ENCODE results near the gene SGMS2. TPM values are rescaled to one million over a fixed set of nuclear protein-coding genes. Genes with fewer than 3 reads are reported as not detected.
A peak's percentile ranks its signal among the peaks of the same experiment; 100 is the strongest.

SGMS2 gene
- total and polyA plus RNA-seq, 2 of the 13 experiments (the other 11 are each of a cell fraction or from before 2014, with no cell fraction given): 1.2 to 1.7 TPM

DNA sequence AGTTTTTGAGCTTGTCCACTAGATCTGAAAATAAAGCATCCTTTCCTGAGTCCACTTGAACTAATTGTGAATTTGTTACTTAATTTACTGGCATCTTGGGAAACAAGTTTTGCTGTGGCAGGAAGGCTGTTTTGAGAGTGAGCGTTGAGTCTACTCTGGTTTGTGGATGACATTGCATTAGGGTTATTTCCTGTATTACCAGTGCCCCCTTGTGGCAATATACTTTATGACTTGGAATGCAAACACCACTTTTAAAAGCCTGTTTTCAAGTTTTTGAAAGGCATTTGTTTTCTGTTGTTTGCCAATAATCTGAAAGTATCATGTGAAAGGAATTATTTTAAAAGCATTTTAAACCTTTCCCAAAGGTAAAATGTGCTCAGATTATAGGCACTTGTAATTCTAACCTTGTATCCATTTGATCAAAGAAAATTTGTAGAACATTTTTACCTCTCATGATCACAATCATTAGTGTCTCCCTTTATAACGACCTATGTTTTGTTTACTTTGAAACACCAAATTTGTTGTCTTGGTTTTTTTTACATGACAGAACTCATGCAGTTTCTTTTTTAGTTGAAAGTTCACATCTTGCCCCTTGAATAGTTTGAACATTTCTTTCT lies 88.7 kb downstream of the SGMS2 start (continued):
- TF ChIP-seq SMC3 (IDR thresholded peaks at IDR 0.05; ENCODE audit: low read length) (peak; percentile 84), CEBPG (CRISPR knock-in tag; IDR thresholded peaks at IDR 0.05) (0 out of 2 replicates have a peak, but pooled peaks have one; percentile 9), STAG1 (CRISPR knock-in tag; IDR thresholded peaks at IDR 0.05) (peak; percentile 90), ZNF337 (CRISPR knock-in tag; IDR thresholded peaks at IDR 0.05; ENCODE audit: borderline replicate concordance, low read depth) (no peak), MIER3 (CRISPR knock-in tag; IDR thresholded peaks at IDR 0.05; ENCODE audit: borderline replicate concordance) (0 out of 2 replicates have a peak, but pooled peaks have one; percentile 23), TEAD3 (CRISPR knock-in tag; optimal IDR thresholded peaks at IDR 0.05; ENCODE audit: borderline replicate concordance) (peak; percentile 71), MIXL1 (CRISPR knock-in tag; IDR thresholded peaks at IDR 0.05) (0 out of 2 replicates have a peak, but pooled peaks have one; percentile 29)

DNA sequence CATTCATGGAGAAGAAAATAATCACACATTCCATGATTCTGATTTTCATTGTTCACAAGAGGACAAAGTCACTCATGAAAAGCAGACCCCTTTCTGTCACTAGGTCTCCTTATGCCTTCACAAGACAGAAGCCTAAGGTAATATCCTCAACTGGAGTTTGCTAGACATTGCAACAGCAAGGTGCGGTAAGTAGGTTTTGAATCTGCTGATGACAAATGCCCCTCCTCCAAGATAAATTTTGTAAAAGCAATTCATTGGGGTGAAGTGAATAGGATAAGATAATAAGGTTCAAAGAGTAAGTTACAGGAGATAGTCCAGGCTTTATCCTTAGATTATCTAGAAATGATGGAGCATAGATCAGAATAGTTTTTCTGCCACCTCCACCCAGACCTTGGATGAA lies 90.5 kb downstream of the SGMS2 start:
- no peaks in the 10 kb centered on the region for H3K79me2 ChIP-seq (ENCODE audit: insufficient read depth, low read length)
- intact Hi-C loops (cut with micrococcal nuclease; ENCODE audit: unreplicated experiment): no loop called here
- no peak overlapping the region for H3K27ac ChIP-seq (ENCODE audit: extremely low read length, insufficient read depth, low read length)
- WGBS (ENCODE audit: low lambda C conversion rate): 85% methylated on average over 1 of the region's 1 CpG
- FAIRE-seq (no peak), DNase-seq (ENCODE audit: low spot score) (no peak), ATAC-seq (no peak)
- H3K9ac ChIP-seq (ENCODE audit: insufficient read depth, low read depth, low read length): no peak overlapping the region
- H2AFZ ChIP-seq (ENCODE audit: low read length): no peak overlapping the region
- no peaks in the 10 kb centered on the region for H3K27me3 ChIP-seq (ENCODE audit: control insufficient read depth in 1 of 2, insufficient read depth in 2 of 2, low read length in 2 of 2)
- no peaks in the 10 kb centered on the region for H3K36me3 ChIP-seq (replicated peaks in 1 of 2; ENCODE audit: control insufficient read depth in 1 of 2, insufficient read depth in 2 of 2, low read length in 2 of 2)
- in situ Hi-C loops (cut with HindIII; ENCODE audit: extremely low pct_ligation_motif_present, low pct_unique_long_range_greater_than_20kb): no loop called here
- no peaks in the 10 kb centered on the region for H4K20me1 ChIP-seq (ENCODE audit: insufficient read depth, low read length)
- CTCF ChIA-PET (ENCODE audit: low intra/inter-chr PET ratio, low total read pairs): interaction anchor here (4.5 kb wide), 1 partner anchor 156 kb away, joined by 72 read pairs; no protein-coding TSS in a partner anchor
- H3K4me1 ChIP-seq (ENCODE audit: insufficient read depth, low read length): no peaks in the 10 kb centered on the region
- H3K4me3 ChIP-seq (replicated peaks in 1 of 3; ENCODE audit: insufficient read depth in 1 of 3, low read depth in 2 of 3, low read length in 3 of 3): no peak overlapping the region
- POLR2A ChIA-PET: no interaction called here
- no TSS peak for BruUV-seq (replicated peaks)
- H3K4me2 ChIP-seq (ENCODE audit: low read depth, low read length): no peak overlapping the region
- H3K9me3 ChIP-seq (ENCODE audit: low read length): 0 out of 2 replicates have a peak, but pooled peaks cover 3% of the 10 kb centered on the region
- TF ChIP-seq, protein P1, sequence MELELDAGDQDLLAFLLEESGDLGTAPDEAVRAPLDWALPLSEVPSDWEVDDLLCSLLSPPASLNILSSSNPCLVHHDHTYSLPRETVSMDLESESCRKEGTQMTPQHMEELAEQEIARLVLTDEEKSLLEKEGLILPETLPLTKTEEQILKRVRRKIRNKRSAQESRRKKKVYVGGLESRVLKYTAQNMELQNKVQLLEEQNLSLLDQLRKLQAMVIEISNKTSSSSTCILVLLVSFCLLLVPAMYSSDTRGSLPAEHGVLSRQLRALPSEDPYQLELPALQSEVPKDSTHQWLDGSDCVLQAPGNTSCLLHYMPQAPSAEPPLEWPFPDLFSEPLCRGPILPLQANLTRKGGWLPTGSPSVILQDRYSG (CRISPR knock-in tag; IDR thresholded peaks at IDR 0.05): no peak
- TF ChIP-seq ZNF510 (CRISPR knock-in tag; IDR thresholded peaks at IDR 0.05; ENCODE audit: low read depth) (no peak), ZSCAN22 (CRISPR knock-in tag; IDR thresholded peaks at IDR 0.05) (no peak), KDM4B (CRISPR knock-in tag; IDR thresholded peaks at IDR 0.05) (no peak), ATF7-NPFF (CRISPR knock-in tag; IDR thresholded peaks at IDR 0.05; ENCODE audit: low read depth) (no peak), ZBTB42 (CRISPR knock-in tag; IDR thresholded peaks at IDR 0.05) (no peak), ZSCAN25 (CRISPR knock-in tag; IDR thresholded peaks at IDR 0.05) (no peak), FOXA3 (CRISPR knock-in tag; IDR thresholded peaks at IDR 0.05) (no peak), ZNF562 (CRISPR knock-in tag; IDR thresholded peaks at IDR 0.05; ENCODE audit: borderline replicate concordance) (no peak), NONO (IDR thresholded peaks at IDR 0.05) (no peak), NONO (CRISPR knock-in tag; conservative IDR thresholded peaks at IDR 0.05) (no peak), ZNF792 (CRISPR knock-in tag; IDR thresholded peaks at IDR 0.05) (no peak), MATR3 (CRISPR knock-in tag; IDR thresholded peaks at IDR 0.05) (no peak), RFX5 (IDR thresholded peaks at IDR 0.05; ENCODE audit: low read depth, low read length) (no peak), RXRB (CRISPR knock-in tag; IDR thresholded peaks at IDR 0.05; ENCODE audit: borderline replicate concordance) (no peak), ZNF33A (CRISPR knock-in tag; IDR thresholded peaks at IDR 0.05; ENCODE audit: borderline replicate concordance) (no peak), MAF1 (CRISPR knock-in tag; IDR thresholded peaks at IDR 0.05; ENCODE audit: borderline replicate concordance) (no peak)
- TF ChIP-seq, protein P2, sequence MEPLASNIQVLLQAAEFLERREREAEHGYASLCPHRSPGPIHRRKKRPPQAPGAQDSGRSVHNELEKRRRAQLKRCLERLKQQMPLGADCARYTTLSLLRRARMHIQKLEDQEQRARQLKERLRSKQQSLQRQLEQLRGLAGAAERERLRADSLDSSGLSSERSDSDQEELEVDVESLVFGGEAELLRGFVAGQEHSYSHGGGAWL (CRISPR knock-in tag; IDR thresholded peaks at IDR 0.05): no peak
- TF ChIP-seq, protein P3, sequence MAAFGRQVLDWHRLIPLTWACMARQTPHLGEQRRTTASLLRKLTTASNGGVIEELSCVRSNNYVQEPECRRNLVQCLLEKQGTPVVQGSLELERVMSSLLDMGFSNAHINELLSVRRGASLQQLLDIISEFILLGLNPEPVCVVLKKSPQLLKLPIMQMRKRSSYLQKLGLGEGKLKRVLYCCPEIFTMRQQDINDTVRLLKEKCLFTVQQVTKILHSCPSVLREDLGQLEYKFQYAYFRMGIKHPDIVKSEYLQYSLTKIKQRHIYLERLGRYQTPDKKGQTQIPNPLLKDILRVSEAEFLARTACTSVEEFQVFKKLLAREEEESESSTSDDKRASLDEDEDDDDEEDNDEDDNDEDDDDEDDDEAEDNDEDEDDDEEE (CRISPR knock-in tag; IDR thresholded peaks at IDR 0.05): no peak
